Activated T-cell treated with anti-CD3 and anti-CD28 coated beads, Interleukin-2, amount 50 U/mL, for 24 hours (primary cell): ENCODE results near the gene TUBB2A.
"Not testable (repeated sequence)": the region's sequence is repeated elsewhere in the genome, so short reads cannot be mapped to it uniquely, and the experiment has no call there.

Experiments used
- DNase-seq: peaks from one replicate; pipeline ENCODE4 v3.0.0-alpha.2; 2020
- H3K27ac Mint-ChIP-seq: 2 replicates; pipeline ENCODE4 v1.8.0; 2020; ENCODE audit warnings: mild to moderate bottlenecking, mixed read lengths
- H3K27me3 Mint-ChIP-seq: 2 replicates; pipeline ENCODE4 v1.8.0; 2020; ENCODE audit warnings: mixed read lengths
- H3K36me3 Mint-ChIP-seq: 2 replicates; pipeline ENCODE4 v1.8.0; 2020; ENCODE audit warnings: low read depth, mixed read lengths
- H3K4me1 Mint-ChIP-seq: 2 replicates; pipeline ENCODE4 v1.8.0; 2020; ENCODE audit warnings: low read depth, mixed read lengths
- H3K4me3 Mint-ChIP-seq: 2 replicates; pipeline ENCODE4 v1.8.0; 2020; ENCODE audit warnings: mild to moderate bottlenecking, moderate library complexity, mixed read lengths
- H3K9me3 Mint-ChIP-seq: 2 replicates; pipeline ENCODE4 v1.8.0; 2020; ENCODE audit warnings: mixed read lengths

Gene TUBB2A

DNA sequence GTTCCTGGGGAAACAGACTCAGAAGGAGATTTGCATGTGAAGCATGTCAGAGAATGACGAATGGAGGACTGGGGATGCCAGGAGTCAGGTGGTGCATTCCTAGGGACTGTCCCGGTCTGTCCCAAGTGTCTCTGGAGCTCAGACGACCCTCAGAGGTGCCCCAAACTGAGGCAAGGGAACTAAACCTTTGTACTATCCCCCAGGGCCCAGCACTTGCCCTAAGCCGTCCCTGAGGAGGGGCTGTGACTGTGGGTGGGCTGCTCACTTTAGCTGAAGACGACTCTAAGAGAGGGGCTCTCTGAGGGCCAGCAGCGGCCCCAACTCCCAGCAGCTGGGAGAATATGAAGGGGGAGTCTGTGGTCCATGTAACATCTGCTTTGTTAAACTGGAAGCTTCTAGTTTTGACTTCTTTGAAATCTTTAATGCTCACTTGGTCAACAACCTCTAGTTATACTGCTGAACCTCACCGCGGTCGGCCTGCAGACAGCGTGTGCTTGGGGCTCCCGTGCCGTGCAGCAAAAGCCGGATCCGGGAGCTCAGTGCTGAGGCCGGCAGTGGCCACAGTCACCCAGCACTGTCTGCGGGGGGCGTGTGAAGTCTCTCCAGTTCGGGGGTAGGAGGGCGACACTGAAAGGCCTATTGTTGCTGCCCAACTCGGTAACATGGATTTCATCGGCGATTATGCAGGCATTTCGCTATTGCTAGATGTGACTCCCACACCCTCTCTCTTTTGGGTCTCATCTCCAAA, 35.9 kb upstream of the TUBB2A start:
- Mint-ChIP-seq H3K27me3 (peaks cover 5% of the 10 kb centered on the region), H3K27ac (no peak overlapping the region)
- no peak for DNase-seq

GRCh38 chr6:3190779-3191178, 33.4 kb upstream of the TUBB2A start:
- peaks cover 7% of the 10 kb centered on the region for H3K27me3 Mint-ChIP-seq
- H3K9me3 Mint-ChIP-seq, result no peaks in the 10 kb centered on the region
- H3K4me1 Mint-ChIP-seq, result no peaks in the 10 kb centered on the region
- no peak for DNase-seq
- no peak overlapping the region for H3K27ac Mint-ChIP-seq
- no peak overlapping the region for H3K4me3 Mint-ChIP-seq
- no peaks in the 10 kb centered on the region for H3K36me3 Mint-ChIP-seq

More for the DNA sequence above, 35.9 kb upstream of the TUBB2A start:
- Mint-ChIP-seq H3K4me3 (no peak overlapping the region), H3K36me3 (no peaks in the 10 kb centered on the region), H3K4me1 (no peaks in the 10 kb centered on the region), H3K9me3 (no peaks in the 10 kb centered on the region)

- Mint-ChIP-seq H3K27me3 (peaks cover 13% of the 10 kb centered on the region), H3K4me1 (no peaks in the 10 kb centered on the region), H3K27ac (no peak overlapping the region), H3K4me3 (no peak overlapping the region), H3K9me3 (no peaks in the 10 kb centered on the region), H3K36me3 (no peaks in the 10 kb centered on the region)
- DNase-seq, result no peak
Observed at GRCh38 chr6:3190056-3190455, 32.7 kb upstream of the TUBB2A start.

DNA sequence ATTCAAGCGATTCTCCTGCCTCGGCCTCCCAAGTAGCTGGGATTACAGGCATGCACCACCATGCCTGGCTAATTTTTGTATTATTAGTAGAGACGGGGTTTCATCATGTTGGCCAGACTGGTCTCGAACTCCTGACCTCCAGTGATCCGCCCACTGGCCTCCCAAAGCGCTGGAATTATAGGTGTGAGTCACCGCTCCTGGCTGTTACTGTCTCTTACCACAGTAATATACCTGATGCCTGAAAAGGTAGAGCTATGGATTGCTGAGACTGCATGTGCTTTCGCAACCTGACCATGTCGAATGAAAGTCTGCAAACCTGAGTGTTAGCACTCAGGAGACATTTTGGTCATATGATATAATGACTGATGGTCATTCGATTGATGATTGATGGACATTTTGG, 31.8 kb upstream of the TUBB2A start:
- H3K27me3 Mint-ChIP-seq, result peaks cover 16% of the 10 kb centered on the region
- DNase-seq, result not testable (repeated sequence)

GRCh38 chr6:3188262-3188661, 30.9 kb upstream of the TUBB2A start:
- no peak for DNase-seq
- Mint-ChIP-seq H3K4me1 (no peaks in the 10 kb centered on the region), H3K27ac (no peak overlapping the region), H3K4me3 (no peak overlapping the region), H3K9me3 (no peaks in the 10 kb centered on the region), H3K36me3 (no peaks in the 10 kb centered on the region), H3K27me3 (peaks cover 16% of the 10 kb centered on the region)

More for the DNA sequence above, 31.8 kb upstream of the TUBB2A start:
- not testable (repeated sequence) for H3K4me3 Mint-ChIP-seq, H3K36me3 Mint-ChIP-seq, H3K27ac Mint-ChIP-seq, H3K9me3 Mint-ChIP-seq, H3K4me1 Mint-ChIP-seq

DNA sequence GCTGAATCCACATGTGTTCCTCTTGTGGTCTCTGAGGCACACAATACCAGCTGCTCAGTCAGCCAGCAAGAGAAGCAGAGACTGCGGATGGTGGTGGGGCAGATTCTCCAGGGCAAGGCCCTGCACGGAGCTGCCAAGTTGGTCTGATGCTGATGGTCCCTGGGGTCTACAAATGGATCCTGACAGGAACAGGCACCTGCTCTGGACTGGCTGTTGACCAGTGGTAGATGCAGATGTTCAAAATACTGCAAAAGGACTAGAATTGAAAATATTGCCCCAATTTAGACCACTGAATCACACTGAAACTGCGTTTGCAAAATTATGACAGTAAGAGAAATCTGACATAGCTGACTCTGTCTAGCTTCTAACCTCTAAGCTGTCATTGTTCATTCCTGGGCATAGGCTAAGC, 29.6 kb upstream of the TUBB2A start:
- H3K27ac Mint-ChIP-seq, result no peak overlapping the region
- no peaks in the 10 kb centered on the region for H3K9me3 Mint-ChIP-seq
- H3K27me3 Mint-ChIP-seq, result peaks cover 15% of the 10 kb centered on the region
- no peaks in the 10 kb centered on the region for H3K36me3 Mint-ChIP-seq
- no peak for DNase-seq
- H3K4me3 Mint-ChIP-seq, result no peak overlapping the region
- H3K4me1 Mint-ChIP-seq, result no peaks in the 10 kb centered on the region

DNA sequence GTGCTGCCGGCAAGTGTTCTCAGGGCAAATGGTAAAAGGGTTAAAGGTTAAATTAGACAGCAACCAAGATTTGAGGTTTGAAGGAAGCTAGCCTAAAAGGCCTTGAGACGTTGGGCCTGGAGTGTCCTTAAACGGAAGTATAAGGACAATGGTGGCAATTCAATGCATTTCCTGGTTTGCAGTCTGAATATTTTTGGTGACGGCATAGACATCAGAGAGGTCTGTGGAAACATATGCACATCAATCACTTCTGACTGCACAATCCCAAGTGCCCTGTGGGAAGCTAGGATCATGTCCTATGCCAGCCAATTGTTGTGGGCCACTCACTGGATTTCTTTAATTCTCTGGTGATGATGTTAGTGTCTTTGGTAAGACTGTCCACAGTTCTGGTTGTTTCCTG, 25.7 kb upstream of the TUBB2A start:
- Mint-ChIP-seq H3K4me1 (peaks cover 2% of the 10 kb centered on the region), H3K27me3 (peaks cover 34% of the 10 kb centered on the region), H3K36me3 (no peaks in the 10 kb centered on the region), H3K27ac (no peak overlapping the region), H3K9me3 (no peaks in the 10 kb centered on the region), H3K4me3 (no peak overlapping the region)
- no peak for DNase-seq

- Mint-ChIP-seq H3K27ac (no peak overlapping the region), H3K36me3 (no peaks in the 10 kb centered on the region), H3K4me1 (peaks cover 8% of the 10 kb centered on the region), H3K4me3 (no peak overlapping the region), H3K9me3 (no peaks in the 10 kb centered on the region), H3K27me3 (peaks cover 30% of the 10 kb centered on the region)
- DNase-seq, result no peak
Observed at GRCh38 chr6:3181105-3181504, 23.8 kb upstream of the TUBB2A start.

- peaks cover 23% of the 10 kb centered on the region for H3K27me3 Mint-ChIP-seq
- H3K4me3 Mint-ChIP-seq, result peak overlapping the region; percentile 52
- not testable (repeated sequence) for H3K9me3 Mint-ChIP-seq, H3K27ac Mint-ChIP-seq, H3K36me3 Mint-ChIP-seq, DNase-seq, H3K4me1 Mint-ChIP-seq
Observed at GRCh38 chr6:3179945-3180344, 22.6 kb upstream of the TUBB2A start.

GRCh38 chr6:3178666-3179065, 21.3 kb upstream of the TUBB2A start:
- not testable (repeated sequence) for H3K36me3 Mint-ChIP-seq, H3K27ac Mint-ChIP-seq, DNase-seq, H3K4me3 Mint-ChIP-seq, H3K4me1 Mint-ChIP-seq, H3K9me3 Mint-ChIP-seq
- peaks cover 20% of the 10 kb centered on the region for H3K27me3 Mint-ChIP-seq

DNA sequence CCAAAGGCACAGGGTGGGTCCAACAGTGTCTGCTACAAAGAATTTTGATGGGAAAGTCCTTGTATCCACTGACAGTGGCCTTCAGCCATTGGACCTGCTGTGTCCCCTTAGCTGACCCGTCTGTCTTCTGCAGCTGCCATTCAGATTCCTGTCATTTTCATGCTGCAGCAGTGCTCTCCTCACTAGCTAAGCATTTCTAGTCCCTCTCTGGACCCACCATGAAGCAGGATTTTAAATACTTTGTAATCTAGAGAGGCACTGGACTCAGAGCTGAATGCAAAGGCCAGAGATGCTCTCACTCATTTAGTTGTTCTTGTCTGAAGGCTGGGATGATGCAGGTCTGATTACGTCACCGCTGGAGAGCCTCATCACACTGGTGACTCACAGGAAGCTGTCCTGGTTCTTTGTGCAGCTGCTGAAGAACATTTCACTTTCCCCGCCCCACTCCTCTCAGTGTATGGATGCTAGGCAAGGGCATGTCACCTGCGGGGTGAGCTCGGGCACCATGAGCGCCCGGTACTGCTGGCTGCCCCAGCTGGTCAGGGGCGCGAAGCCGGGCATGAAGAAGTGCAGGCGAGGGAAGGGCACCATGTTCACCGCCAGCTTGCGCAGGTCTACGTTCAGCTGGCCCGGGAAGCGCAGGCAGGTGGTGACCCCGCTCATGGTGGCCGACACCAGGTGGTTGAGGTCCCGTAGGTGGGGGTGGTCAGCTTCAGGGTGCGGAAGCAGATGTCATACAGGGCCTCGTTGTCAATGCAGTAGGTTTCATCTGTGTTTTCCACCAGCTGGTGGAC, 19.4 kb upstream of the TUBB2A start:
- peaks cover 20% of the 10 kb centered on the region for H3K27me3 Mint-ChIP-seq
- H3K27ac Mint-ChIP-seq, result no peak overlapping the region
- no peak overlapping the region for H3K4me3 Mint-ChIP-seq
- DNase-seq, result peak; percentile 47
- H3K4me1 Mint-ChIP-seq, result peaks cover 8% of the 10 kb centered on the region
- H3K36me3 Mint-ChIP-seq, result no peaks in the 10 kb centered on the region
- no peaks in the 10 kb centered on the region for H3K9me3 Mint-ChIP-seq

GRCh38 chr6:3175715-3176402, 18.5 kb upstream of the TUBB2A start:
- H3K27ac Mint-ChIP-seq, result no peak overlapping the region
- no peak for DNase-seq
- peaks cover 8% of the 10 kb centered on the region for H3K4me1 Mint-ChIP-seq
- H3K4me3 Mint-ChIP-seq, result no peak overlapping the region
- H3K27me3 Mint-ChIP-seq, result peaks cover 18% of the 10 kb centered on the region
- H3K36me3 Mint-ChIP-seq, result no peaks in the 10 kb centered on the region
- H3K9me3 Mint-ChIP-seq, result no peaks in the 10 kb centered on the region

GRCh38 chr6:3173636-3174089, 16.3 kb upstream of the TUBB2A start:
- not testable (repeated sequence) for H3K9me3 Mint-ChIP-seq, H3K27me3 Mint-ChIP-seq, H3K27ac Mint-ChIP-seq, DNase-seq, H3K4me3 Mint-ChIP-seq, H3K4me1 Mint-ChIP-seq, H3K36me3 Mint-ChIP-seq

DNA sequence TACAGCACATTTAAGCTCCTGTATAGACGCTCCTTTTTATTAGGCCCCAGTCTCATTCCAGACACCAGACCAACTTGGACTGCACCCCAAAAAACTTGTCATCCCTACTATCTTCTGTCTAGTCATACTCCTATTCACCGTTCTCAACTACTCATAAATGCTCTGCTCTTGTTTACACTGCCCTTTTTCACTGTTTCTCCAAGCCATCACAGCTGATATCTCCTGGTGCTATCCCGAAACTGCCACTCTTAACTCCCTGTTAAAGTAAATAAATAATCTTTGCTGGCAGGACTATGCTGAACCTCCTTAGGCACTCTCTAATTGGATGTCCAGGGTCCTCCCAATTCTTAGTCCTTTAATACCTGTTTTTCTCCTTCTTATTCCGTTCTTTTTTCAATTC, 15.4 kb upstream of the TUBB2A start:
- not testable (repeated sequence) for H3K4me3 Mint-ChIP-seq, DNase-seq, H3K4me1 Mint-ChIP-seq, H3K27ac Mint-ChIP-seq, H3K27me3 Mint-ChIP-seq, H3K9me3 Mint-ChIP-seq, H3K36me3 Mint-ChIP-seq
